GM10847 (cell line): ENCODE data around the gene PLCG1.

ENCODE experiments used
- POLR2A ChIP-seq: IDR thresholded peaks from 2 replicates; pipeline ENCODE4 v1.6.1; 2011; ENCODE audit not compliant: insufficient read length; ENCODE audit errors: extremely low read depth

PLCG1 gene

DNA sequence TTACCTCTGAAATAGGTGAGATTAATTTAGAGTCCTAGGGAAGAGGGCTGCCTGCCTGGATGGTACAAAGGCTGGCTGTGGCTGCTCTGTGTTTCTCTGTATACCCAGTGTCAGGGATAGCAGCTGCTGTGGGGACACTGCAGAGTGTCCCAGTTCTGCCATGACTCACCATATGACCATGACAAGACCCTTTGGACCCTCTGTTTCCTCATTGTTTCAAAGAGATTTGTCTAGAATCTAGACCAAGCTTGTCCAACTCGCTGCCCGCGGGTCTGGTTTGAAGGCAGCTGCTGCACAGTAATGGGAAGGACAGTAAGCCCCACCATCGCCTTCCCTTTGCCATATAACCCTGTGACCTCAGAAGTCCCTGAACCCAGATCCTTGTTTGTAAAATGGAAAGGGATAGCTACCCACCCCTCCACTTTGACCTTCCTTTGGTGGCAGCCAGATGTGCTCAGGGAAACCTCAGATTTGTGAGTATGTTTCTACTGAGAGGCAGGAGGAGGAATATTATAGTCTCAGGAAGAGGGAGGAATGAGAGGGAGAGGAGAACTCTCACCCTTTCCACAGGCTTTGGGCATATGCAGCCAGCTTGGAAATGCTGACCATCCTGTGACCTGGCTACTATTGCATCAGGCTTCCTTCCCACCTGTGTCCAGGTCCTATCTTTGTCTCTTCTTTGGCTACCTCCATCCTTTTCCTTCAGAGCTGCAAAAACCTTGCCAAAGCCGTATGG is 14.0 kb downstream of the PLCG1 start:
- TF ChIP-seq POLR2A: no peak

DNA sequence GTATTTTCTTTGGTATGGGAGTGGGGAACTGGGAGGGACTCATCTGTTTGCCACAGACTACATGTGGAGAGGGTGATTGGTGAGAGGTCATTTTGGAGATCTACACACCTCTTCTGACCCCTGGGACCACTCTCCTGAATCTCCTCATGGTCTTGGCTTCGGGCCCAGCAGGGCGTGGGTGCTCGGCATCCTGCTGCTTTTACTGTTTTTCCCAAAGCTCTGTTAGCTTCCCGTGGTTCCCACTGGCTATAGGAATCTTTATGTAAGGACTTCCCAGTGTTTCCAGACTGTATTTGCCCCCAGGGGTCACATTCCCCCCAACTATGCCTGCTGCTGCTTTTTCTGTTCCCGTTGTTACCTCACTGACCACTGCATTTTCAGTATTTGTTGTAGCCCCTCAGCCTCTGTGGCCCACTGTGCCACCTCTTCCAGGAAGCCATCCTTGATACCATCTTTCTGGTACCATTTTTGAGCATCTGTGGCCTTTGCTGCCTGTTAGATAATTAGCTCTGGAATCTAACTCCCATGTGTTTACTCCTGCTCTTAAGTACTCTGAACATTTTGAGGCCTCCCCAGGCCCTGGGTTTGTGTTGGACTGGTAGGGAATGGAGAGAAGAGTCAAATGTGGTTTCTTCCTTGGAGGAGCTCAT is 14.9 kb downstream of the PLCG1 start:
- no peak for TF ChIP-seq POLR2A

DNA sequence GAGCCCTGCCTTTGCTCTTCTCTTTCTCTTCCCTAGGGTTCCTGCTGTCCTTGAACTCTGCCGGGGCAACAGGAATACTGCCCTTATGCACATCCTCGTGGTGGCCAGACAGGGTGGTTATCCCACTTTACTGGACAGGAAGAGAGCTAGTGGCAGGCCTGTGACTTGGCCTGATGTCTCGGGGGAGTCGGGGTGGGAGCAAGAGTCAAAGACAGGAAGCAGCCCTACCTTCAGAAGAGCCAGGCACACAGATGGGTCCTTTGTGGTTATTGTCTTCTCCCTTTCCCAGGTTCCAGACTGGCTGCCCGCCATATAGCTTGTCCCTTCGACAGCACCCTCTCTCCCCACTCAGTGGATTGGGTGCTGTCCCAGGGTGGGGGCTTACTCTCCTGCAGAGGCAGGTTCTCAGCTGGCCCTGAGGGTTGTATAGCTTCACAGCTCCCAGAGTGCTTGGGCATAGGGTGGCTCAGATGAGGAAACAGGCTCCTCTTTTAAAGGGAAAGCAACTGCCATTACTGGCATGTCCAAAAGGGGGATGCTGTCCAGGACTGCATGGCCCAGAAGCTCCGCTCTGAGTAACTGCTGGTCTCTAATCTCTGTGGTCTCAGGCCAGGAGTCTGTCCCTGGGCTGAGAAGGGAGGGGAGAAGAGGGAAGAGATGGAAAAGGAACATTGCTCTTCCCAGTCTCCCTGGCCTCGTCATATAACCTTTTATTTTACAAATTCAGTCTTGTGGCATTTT is 17.3 kb downstream of the PLCG1 start:
- no peak for TF ChIP-seq POLR2A

DNA sequence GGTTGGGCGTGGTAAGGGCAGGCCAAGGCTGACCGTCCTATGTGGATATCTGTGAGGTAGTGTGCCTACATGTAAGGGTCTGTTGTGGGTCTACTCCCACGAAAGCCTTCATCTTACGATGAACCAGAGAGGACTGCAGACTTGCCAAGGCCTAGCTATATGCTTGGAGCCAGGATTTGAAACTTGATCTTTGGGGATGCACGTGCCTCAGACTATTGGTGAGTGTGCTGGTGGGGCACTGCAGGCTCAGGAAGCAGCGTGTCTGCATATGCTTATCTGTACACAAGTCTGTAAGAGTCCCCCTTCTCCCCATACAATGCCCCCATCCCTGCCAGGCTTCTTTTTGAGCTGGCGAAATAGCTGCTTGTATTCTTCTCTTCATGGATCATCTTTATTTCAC is 17.9 kb downstream of the PLCG1 start:
- TF ChIP-seq POLR2A: no peak

DNA sequence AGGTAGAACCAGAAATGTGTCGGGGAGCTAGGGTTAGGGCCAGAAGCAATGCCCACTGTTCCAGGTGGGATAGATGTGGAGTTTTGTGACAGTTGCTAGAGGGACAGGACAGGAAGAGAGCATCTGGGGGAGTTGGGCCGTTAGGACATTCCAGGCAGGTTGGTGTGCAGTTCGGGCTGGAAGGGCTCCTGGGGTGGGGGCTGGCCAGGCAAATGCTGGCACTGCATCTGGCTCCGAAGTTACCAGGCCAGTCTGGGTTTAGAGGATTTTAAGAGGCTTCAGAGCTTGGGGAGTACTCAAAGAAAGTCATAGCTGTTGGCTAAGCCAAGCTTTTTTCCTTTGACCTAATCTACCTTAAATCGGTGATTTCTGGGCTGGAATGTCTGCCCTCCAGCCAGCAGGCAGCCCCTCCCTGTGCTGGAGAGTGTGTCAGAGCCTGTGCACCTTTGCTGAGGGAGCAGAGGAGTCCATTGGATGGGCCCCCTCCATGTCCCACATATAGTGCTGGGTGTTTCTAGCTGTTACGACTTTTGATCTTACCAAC is 20.8 kb downstream of the PLCG1 start:
- TF ChIP-seq POLR2A: no peak

DNA sequence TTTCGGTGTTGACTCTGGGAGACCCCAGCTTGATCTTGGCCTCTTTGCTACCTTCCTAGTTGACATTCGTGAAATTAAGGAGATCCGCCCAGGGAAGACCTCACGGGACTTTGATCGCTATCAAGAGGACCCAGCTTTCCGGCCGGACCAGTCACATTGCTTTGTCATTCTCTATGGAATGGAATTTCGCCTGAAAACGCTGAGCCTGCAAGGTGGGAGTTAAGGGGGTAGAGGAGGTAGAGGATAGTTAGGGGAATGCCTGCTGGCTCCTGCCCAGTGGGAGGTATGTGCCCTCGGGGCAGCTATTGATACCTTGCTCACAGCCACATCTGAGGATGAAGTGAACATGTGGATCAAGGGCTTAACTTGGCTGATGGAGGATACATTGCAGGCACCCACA is 22.2 kb downstream of the PLCG1 start:
- TF ChIP-seq POLR2A: no peak

DNA sequence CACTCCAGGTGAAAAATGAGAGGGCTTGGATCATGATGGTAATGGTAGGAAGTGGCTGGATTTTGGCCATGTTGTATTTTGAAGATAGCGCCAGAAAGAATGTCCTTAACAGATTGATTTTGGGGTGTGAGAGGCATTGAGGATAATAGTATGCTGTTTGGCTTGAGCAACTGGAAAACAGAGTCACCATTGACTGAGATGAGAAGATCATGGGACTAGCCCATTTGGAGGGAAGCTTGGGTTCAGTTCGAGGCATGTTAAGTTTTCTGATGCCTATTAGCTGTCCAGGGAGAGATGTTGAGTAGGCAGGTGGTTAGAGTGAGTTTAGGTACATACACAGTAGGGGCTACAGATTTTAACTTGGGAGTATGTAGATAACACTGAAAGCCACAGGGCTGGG is 23.3 kb downstream of the PLCG1 start:
- TF ChIP-seq POLR2A: no peak

DNA sequence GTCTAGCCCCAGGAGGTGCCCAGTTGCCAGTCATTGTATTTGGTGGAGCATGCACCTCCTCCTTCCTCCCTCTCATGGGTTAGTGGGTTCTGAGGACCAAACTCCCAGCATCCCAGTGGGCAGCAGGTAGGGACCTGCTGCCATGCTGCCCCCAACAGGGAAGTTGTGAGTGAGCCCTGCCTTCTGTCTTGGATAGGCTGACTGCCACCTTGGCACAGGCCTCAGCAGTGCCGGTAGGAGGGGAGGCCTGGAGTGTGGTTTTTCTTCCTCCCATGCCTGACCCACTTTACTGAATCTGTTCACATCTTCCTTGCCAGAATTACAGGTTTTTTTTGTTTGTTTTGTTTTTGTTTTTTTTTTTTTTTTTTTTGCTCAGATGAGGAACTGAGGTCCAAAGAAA is 24.5 kb downstream of the PLCG1 start:
- no peak for TF ChIP-seq POLR2A

DNA sequence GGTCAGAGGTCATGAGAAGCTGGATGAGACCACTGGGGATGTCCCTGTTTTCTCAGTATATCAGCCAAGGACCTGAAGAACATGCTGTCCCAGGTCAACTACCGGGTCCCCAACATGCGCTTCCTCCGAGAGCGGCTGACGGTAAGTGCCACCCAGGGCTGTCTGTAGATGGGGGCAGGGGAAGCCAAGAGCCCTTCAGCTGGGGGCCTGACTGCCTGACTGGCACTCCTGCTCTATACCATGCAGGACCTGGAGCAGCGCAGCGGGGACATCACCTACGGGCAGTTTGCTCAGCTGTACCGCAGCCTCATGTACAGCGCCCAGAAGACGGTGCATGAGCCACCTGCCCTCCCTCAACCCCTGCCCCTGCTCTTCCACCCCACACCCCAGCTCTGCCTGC is 25.1 kb downstream of the PLCG1 start:
- no peak for TF ChIP-seq POLR2A

DNA sequence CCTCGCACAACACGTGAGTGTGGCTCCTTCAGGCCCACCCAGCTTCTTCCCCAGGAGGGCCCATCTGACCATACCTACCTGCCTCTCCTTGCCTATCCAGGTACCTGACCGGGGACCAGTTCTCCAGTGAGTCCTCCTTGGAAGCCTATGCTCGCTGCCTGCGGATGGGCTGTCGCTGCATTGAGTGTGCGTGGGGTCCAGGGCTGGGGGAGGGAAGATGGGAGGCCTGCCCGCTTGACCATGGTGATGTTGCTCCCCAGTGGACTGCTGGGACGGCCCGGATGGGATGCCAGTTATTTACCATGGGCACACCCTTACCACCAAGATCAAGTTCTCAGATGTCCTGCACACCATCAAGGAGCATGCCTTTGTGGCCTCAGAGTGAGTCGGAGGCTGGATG is 26.5 kb downstream of the PLCG1 start:
- TF ChIP-seq POLR2A: no peak

DNA sequence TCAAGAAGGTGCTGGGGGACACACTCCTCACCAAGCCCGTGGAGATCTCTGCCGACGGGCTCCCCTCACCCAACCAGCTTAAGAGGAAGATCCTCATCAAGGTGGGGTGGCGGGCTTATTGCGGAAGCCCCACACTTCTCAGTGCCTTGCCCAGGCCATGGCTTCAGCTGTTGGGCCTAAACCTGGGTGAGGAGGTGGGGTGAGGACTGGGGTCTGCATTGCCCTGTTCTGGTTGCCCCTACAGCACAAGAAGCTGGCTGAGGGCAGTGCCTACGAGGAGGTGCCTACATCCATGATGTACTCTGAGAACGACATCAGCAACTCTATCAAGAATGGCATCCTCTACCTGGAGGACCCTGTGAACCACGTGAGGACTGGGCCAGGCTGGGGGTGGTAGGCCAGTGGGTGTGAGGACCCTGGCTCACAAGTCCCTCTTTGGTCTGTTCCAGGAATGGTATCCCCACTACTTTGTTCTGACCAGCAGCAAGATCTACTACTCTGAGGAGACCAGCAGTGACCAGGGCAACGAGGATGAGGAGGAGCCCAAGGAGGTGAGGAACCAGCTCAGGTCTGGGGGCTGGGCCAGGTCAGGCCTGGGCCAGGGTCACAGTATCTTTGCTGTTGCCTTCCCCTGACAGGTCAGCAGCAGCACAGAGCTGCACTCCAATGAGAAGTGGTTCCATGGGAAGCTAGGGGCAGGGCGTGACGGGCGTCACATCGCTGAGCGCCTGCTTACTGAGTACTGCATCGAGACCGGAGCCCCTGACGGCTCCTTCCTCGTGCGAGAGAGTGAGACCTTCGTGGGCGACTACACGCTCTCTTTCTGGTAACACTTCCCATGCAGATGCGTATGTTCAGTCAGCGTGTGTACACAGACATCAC is 27.9 kb downstream of the PLCG1 start:
- TF ChIP-seq POLR2A: no peak

DNA sequence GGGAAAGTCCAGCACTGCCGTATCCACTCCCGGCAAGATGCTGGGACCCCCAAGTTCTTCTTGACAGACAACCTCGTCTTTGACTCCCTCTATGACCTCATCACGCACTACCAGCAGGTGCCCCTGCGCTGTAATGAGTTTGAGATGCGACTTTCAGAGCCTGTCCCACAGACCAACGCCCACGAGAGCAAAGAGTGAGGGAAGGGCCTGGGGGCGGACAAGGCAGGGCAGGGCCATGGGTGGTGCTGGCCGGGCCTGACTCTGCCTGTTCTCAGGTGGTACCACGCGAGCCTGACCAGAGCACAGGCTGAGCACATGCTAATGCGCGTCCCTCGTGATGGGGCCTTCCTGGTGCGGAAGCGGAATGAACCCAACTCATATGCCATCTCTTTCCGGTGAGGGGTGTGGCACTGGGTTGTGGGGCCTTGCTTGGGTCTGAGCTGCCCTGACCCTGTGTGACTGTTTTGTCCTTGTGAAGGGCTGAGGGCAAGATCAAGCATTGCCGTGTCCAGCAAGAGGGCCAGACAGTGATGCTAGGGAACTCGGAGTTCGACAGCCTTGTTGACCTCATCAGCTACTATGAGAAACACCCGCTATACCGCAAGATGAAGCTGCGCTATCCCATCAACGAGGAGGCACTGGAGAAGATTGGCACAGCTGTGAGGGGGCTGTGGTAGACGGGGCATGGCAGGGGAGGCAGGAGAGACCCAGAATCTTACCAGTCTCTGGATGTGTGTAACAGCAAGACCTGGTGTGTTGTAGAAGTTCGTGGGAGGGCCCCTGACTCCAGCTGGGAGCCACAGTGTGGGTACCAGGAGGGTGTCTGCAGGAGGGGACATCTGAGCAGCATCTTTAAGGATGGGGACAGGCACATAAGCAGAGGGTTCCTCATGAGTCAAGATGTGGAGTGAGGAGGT is 29.1 kb downstream of the PLCG1 start:
- no peak for TF ChIP-seq POLR2A

DNA sequence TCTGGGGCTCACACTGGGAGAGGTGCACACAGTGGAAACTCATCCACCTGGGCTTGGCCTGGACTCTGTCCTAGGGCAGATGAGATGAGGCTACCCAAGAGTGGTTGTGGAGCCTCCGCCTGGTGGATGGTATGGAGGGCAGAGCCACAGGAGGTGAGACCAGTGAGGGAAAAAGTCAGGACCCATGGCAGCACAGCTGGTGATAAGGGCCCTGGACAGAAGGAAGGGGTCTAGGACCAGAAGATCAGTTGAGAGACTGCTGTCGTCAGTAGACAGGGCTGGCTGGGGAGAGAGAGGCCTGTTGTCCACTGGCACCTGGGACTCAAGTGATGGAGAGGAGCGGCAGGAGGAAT is 29.8 kb downstream of the PLCG1 start:
- no peak for TF ChIP-seq POLR2A
